Breast epithelium (tissue), 3 donors: Measurements from ENCODE around the gene CNTNAP3B.
"Not testable (repeated sequence)": the region's sequence is repeated elsewhere in the genome, so short reads cannot be mapped to it uniquely, and the experiment has no call there.

Experiments
- POLR2A ChIP-seq: fragments of 450-650 bp; IDR thresholded peaks from one replicate; pipeline ENCODE4 v1.6.1; 2016; ENCODE audit warnings: antibody characterized with exemption, mild to moderate bottlenecking, moderate library complexity
- POLR2AphosphoS5 ChIP-seq, 3 donors: sonication (generic); formaldehyde crosslinking; IDR thresholded peaks; one replicate each; pipeline ENCODE4 v1.6.1; 2017; ENCODE audit warnings: antibody characterized with exemption in 3 of 3
- TF ChIP-seq, protein P1 (sequence below), 3 donors: fragments of 450-650 bp; IDR thresholded peaks; one replicate each; pipeline ENCODE4 v1.5.1; 2016 to 2017; ENCODE audit warnings: antibody characterized with exemption in 3 of 3, mild to moderate bottlenecking in 3 of 3, moderate library complexity in 3 of 3

DNA sequence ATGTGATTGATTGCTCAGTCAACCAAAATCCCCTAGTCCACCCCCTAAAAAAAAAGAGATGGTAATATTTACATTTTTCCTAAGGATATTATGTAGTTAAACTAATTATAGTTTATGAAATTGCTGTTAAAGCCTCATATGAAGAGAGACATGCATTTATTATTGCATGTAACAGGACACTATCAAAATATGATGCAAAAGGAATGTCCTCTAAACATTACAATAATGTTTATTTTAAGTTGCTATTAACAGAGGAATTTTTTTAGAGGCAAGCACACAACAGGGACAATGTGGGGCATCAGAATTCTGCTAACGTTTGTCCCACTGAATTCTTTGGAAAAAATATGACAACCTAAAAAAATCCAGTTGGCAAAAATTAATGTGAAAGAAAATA, 44.7 kb downstream of the CNTNAP3B start:
- TF ChIP-seq, protein P1, sequence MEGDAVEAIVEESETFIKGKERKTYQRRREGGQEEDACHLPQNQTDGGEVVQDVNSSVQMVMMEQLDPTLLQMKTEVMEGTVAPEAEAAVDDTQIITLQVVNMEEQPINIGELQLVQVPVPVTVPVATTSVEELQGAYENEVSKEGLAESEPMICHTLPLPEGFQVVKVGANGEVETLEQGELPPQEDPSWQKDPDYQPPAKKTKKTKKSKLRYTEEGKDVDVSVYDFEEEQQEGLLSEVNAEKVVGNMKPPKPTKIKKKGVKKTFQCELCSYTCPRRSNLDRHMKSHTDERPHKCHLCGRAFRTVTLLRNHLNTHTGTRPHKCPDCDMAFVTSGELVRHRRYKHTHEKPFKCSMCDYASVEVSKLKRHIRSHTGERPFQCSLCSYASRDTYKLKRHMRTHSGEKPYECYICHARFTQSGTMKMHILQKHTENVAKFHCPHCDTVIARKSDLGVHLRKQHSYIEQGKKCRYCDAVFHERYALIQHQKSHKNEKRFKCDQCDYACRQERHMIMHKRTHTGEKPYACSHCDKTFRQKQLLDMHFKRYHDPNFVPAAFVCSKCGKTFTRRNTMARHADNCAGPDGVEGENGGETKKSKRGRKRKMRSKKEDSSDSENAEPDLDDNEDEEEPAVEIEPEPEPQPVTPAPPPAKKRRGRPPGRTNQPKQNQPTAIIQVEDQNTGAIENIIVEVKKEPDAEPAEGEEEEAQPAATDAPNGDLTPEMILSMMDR (IDR thresholded peaks at IDR 0.05) = not testable (repeated sequence)
- not testable (repeated sequence) for TF ChIP-seq POLR2AphosphoS5 (IDR thresholded peaks at IDR 0.05); POLR2A
